GM10266 (cell line): ENCODE results near the gene NHSL1.

Source experiments
- DNase-seq: peaks from one replicate; pipeline ENCODE4 v3.0.0; 2012; ENCODE audit errors: extremely low spot score
- CTCF ChIP-seq: IDR thresholded peaks from 2 replicates; pipeline ENCODE4 v1.5.1; 2012; ENCODE audit warnings: mild to moderate bottlenecking, low read depth; ENCODE audit not compliant: control insufficient read depth, insufficient read depth; ENCODE audit errors: missing control alignments

NHSL1 gene

GRCh38 chr6:138480279-138480949, 18.9 kb downstream of the NHSL1 start:
- TF ChIP-seq CTCF: no peak
- no peak for DNase-seq

GRCh38 chr6:138477913-138478539, 21.3 kb downstream of the NHSL1 start:
- TF ChIP-seq CTCF: no peak
- no peak for DNase-seq

GRCh38 chr6:138476116-138476515, 23.2 kb downstream of the NHSL1 start:
- no peak for TF ChIP-seq CTCF

GRCh38 chr6:138473144-138473543, 26.1 kb downstream of the NHSL1 start:
- no peak for TF ChIP-seq CTCF

More at GRCh38 chr6:138476116-138476515, 23.2 kb downstream of the NHSL1 start:
- no peak for DNase-seq

GRCh38 chr6:138468320-138469015, 30.8 kb downstream of the NHSL1 start:
- no peak for TF ChIP-seq CTCF
- no peak for DNase-seq

More at GRCh38 chr6:138473144-138473543, 26.1 kb downstream of the NHSL1 start:
- no peak for DNase-seq

- no peak for DNase-seq
Observed at GRCh38 chr6:138467901-138468300, 31.4 kb downstream of the NHSL1 start.

More at GRCh38 chr6:138467901-138468300, 31.4 kb downstream of the NHSL1 start:
- no peak for TF ChIP-seq CTCF
